ENCODE measurements around the gene ADRA2C. TPM values are rescaled to one million over a fixed set of nuclear protein-coding genes. Genes with fewer than 3 reads are reported as not detected.

Gene ADRA2C
- total RNA-seq, 3 donors from 2014 or later = 1.6 to 6.9 (median 3.5) TPM

DNA sequence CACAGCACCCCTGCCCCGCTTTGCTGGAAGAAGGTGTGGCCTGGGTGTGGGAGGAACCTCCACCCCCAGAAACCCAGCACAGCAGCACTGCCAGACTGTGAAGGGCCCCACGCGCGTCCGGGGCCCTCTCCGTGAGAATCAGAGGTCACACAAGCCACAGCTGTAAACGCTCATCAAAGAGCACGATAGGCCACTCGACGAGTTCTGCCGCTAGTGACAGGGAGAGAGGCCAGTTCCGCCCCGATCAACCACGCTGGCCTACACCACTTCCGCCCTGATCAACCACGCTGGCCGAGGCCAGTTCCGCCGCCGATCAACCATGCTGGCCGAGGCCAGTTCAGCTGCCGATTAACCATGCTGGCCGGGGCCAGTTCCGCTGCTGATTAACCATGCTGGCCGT, 25.9 kb upstream of the ADRA2C start:
- intact Hi-C loops (cut with DNase I; ENCODE audit: low total_unique reads) = no loop called here
- peaks cover 4 to 20% of the 10 kb centered on the region in 2 donors for H3K9me3 ChIP-seq
- H3K36me3 ChIP-seq = no peaks in the 10 kb centered on the region
- no peaks in the 10 kb centered on the region for H3K4me1 ChIP-seq
- no peak for DNase-seq (ENCODE audit: low spot score in 2 of 2)
- TF ChIP-seq POLR2A (IDR thresholded peaks at IDR 0.05) = no peak
- TF ChIP-seq, protein P1, sequence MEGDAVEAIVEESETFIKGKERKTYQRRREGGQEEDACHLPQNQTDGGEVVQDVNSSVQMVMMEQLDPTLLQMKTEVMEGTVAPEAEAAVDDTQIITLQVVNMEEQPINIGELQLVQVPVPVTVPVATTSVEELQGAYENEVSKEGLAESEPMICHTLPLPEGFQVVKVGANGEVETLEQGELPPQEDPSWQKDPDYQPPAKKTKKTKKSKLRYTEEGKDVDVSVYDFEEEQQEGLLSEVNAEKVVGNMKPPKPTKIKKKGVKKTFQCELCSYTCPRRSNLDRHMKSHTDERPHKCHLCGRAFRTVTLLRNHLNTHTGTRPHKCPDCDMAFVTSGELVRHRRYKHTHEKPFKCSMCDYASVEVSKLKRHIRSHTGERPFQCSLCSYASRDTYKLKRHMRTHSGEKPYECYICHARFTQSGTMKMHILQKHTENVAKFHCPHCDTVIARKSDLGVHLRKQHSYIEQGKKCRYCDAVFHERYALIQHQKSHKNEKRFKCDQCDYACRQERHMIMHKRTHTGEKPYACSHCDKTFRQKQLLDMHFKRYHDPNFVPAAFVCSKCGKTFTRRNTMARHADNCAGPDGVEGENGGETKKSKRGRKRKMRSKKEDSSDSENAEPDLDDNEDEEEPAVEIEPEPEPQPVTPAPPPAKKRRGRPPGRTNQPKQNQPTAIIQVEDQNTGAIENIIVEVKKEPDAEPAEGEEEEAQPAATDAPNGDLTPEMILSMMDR (IDR thresholded peaks at IDR 0.05) = no peak
- TF ChIP-seq POLR2AphosphoS5 (IDR thresholded peaks at IDR 0.05) = no peak
- H3K4me3 ChIP-seq = no peak overlapping the region
- peaks cover 6 to 84% of the 10 kb centered on the region in 2 donors for H3K27me3 ChIP-seq
- no peak overlapping the region for H3K27ac ChIP-seq

DNA sequence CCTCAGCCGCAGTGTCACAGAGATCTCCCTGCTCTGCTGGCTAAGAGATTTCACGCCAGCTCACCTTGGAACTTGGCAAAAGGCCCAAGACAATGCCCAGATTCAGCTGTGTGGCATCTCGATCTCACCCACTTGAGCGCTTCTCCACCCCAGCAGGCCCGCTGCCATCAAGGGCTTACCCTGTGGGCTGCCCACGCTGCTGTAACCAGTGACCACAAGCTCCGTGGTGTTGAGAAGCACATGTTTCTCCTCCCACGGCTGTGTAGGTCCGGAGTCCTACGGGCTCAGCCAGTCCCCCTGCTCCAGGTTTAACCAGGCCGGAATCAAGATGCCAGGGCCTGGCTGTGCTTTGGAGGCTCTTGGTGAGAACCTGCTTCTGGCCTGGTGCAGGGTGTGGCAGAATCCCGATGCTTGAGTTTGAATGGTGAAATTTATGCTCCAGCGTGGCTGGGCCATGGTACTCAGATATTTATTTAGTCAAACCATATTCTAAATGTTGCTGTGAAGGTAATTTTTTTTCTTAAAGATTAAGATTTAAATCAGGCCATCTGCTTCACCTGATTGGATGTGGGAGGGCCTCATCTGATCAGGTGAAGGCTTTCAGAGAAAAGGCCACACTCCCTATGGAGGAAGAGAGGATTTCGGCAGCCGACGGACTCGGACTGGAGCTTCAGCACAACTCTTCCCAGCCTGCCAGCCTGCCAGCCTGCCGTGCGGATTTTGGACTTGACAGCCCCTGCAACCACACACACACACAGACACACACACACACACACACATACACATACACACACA, 24.8 kb upstream of the ADRA2C start:
- H3K4me3 ChIP-seq = no peak overlapping the region

DNA sequence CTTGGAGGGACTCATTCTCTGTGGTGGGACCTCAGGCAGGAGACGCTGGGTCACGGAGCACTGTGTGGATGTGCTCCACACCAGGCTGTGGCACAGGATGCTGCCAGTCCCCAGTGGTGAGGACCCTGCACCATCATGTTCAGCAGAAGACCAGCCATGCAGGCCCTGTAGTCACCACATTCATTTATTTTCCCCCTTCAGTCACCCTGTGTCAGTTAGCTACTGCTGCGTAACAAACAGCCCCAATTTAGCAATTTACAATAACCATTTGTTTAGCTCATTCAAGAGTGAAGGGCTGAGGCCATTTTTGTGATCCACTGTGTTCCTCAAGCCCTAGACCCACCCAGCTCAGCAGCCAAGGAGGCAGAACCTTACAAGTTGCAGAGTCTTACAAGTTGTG, 23.6 kb upstream of the ADRA2C start:
- Histone ChIP-seq H3K4me3 (no peak overlapping the region), H3K9me3 (peaks cover 4 to 12% of the 10 kb centered on the region in 2 donors), H3K4me1 (no peaks in the 10 kb centered on the region), H3K27me3 (peaks cover 6 to 83% of the 10 kb centered on the region in 2 donors), H3K27ac (no peak overlapping the region), H3K36me3 (no peaks in the 10 kb centered on the region)
- intact Hi-C loops (cut with DNase I; ENCODE audit: low total_unique reads) = no loop called here
- no peak for TF ChIP-seq POLR2AphosphoS5 (IDR thresholded peaks at IDR 0.05)
- no peak for DNase-seq (ENCODE audit: low spot score in 2 of 2)

More for the DNA sequence above, 24.8 kb upstream of the ADRA2C start:
- intact Hi-C loops (cut with DNase I; ENCODE audit: low total_unique reads) = no loop called here
- peaks cover 4 to 12% of the 10 kb centered on the region in 2 donors for H3K9me3 ChIP-seq
- H3K27ac ChIP-seq = no peak overlapping the region
- TF ChIP-seq, protein P1 (IDR thresholded peaks at IDR 0.05) = no peak
- TF ChIP-seq POLR2AphosphoS5 (IDR thresholded peaks at IDR 0.05) = no peak
- no peaks in the 10 kb centered on the region for H3K4me1 ChIP-seq
- H3K36me3 ChIP-seq = no peaks in the 10 kb centered on the region
- peaks cover 6 to 85% of the 10 kb centered on the region in 2 donors for H3K27me3 ChIP-seq
- no peak for DNase-seq (ENCODE audit: low spot score in 2 of 2)

DNA sequence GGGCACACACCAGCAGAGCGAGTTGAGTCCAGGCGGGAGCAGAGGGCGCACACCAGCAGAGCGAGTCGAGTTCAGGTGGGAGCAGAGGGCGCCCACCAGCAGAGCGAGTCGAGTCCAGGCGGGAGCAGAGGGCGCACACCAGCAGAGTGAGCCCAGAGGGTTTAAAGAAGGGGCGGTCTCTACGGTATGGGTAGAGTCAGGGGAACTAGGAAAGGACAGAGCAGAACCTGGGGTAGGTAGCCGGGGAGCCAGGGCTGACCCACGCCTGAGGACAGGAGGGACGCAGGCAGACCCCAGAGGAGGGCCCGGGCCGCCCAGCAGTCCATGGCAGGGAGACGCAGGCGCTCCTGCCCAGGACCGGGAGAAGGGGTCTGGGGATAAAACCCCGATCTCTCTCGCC, 22.0 kb upstream of the ADRA2C start:
- H3K4me1 ChIP-seq = no peaks in the 10 kb centered on the region
- H3K9me3 ChIP-seq = peaks cover 4 to 12% of the 10 kb centered on the region in 2 donors
- no peak overlapping the region for H3K4me3 ChIP-seq
- DNase-seq (ENCODE audit: low spot score in 2 of 2) = no peak
- intact Hi-C loops (cut with DNase I; ENCODE audit: low total_unique reads) = no loop called here
- no peak overlapping the region for H3K27ac ChIP-seq
- H3K27me3 ChIP-seq = peaks cover 6 to 84% of the 10 kb centered on the region in 2 donors
- TF ChIP-seq, protein P1 (IDR thresholded peaks at IDR 0.05) = no peak
- TF ChIP-seq POLR2AphosphoS5 (IDR thresholded peaks at IDR 0.05) (no peak), POLR2A (IDR thresholded peaks at IDR 0.05) (no peak)
- H3K36me3 ChIP-seq = no peaks in the 10 kb centered on the region

DNA sequence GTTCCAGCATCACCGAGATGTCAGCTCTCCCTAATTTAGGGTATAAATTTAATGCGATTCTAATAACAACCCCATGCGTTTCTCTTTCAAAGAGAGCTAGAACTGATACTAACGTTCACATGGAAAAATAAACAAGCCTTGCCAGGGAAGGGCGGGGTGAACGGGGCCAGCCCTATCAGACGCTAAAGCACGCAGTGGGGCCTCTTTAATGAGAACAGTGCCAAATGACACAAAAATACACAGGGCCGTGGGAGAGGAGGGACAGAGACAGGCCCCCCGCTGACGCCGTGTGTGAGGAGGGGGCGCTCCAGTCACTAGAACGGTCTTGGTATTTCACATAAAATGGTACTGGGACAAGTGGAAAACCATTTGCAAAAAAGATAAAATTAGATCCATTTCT, 21.3 kb upstream of the ADRA2C start:
- no peak for TF ChIP-seq POLR2AphosphoS5 (IDR thresholded peaks at IDR 0.05)
- TF ChIP-seq, protein P1 (IDR thresholded peaks at IDR 0.05) = no peak
- no peak for TF ChIP-seq POLR2A (IDR thresholded peaks at IDR 0.05)
- H3K4me3 ChIP-seq = no peak overlapping the region
- peaks cover 4 to 12% of the 10 kb centered on the region in 2 donors for H3K9me3 ChIP-seq
- no peak for DNase-seq (ENCODE audit: low spot score in 2 of 2)
- intact Hi-C loops (cut with DNase I; ENCODE audit: low total_unique reads) = loop anchor here (5.0 kb wide), 1 partner anchor 748 kb away; no protein-coding TSS in a partner anchor
- no peaks in the 10 kb centered on the region for H3K4me1 ChIP-seq
- peaks cover 6 to 79% of the 10 kb centered on the region in 2 donors for H3K27me3 ChIP-seq
- no peak overlapping the region for H3K27ac ChIP-seq
- H3K36me3 ChIP-seq = no peaks in the 10 kb centered on the region
